Measurements from ENCODE around the gene ANGPT4.

DNA sequence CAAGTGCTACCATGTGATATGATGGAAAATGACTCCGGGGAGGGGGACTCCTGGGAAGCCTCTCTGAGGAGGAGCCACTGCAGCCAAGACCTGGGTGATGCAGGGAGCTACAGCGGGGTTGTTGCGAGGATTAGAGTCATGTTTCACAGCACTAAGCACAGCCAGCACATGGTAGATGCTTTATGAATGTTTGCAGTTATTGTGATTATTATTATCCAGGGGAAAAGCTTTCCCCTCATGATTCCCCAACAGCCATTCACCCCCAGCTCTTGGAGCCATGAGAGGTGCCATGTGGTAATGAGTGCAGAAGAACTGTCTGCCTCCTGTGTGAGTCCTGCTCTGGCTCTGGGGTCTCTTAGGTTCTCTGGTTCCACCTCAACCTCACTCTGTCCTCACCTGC lies 46.1 kb upstream of the ANGPT4 start:
- TF ChIP-seq, protein P1, sequence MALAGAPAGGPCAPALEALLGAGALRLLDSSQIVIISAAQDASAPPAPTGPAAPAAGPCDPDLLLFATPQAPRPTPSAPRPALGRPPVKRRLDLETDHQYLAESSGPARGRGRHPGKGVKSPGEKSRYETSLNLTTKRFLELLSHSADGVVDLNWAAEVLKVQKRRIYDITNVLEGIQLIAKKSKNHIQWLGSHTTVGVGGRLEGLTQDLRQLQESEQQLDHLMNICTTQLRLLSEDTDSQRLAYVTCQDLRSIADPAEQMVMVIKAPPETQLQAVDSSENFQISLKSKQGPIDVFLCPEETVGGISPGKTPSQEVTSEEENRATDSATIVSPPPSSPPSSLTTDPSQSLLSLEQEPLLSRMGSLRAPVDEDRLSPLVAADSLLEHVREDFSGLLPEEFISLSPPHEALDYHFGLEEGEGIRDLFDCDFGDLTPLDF (CRISPR knock-in tag; IDR thresholded peaks at IDR 0.05) = no peak
- TF ChIP-seq ELF4 (CRISPR knock-in tag; IDR thresholded peaks at IDR 0.05; ENCODE audit: low read depth) = no peak
- TF ChIP-seq, protein P2, sequence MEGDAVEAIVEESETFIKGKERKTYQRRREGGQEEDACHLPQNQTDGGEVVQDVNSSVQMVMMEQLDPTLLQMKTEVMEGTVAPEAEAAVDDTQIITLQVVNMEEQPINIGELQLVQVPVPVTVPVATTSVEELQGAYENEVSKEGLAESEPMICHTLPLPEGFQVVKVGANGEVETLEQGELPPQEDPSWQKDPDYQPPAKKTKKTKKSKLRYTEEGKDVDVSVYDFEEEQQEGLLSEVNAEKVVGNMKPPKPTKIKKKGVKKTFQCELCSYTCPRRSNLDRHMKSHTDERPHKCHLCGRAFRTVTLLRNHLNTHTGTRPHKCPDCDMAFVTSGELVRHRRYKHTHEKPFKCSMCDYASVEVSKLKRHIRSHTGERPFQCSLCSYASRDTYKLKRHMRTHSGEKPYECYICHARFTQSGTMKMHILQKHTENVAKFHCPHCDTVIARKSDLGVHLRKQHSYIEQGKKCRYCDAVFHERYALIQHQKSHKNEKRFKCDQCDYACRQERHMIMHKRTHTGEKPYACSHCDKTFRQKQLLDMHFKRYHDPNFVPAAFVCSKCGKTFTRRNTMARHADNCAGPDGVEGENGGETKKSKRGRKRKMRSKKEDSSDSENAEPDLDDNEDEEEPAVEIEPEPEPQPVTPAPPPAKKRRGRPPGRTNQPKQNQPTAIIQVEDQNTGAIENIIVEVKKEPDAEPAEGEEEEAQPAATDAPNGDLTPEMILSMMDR (IDR thresholded peaks at IDR 0.05) = no peak
- TF ChIP-seq GABPB1 (CRISPR knock-in tag; IDR thresholded peaks at IDR 0.05) = no peak

Data from WTC11 (cell line).